ENCODE measurements around the gene CAPN1. TPM values are rescaled to one million over a fixed set of nuclear protein-coding genes. Genes with fewer than 3 reads are reported as not detected.

The CAPN1 gene
- total and polyA plus RNA-seq, 2 donors (not counting 1 experiment from before 2014, with no cell fraction given): 192 to 202 TPM

GRCh38 chr11:65251476-65251875, 69.7 kb downstream of the CAPN1 start:
- Histone ChIP-seq H3K4me3 (ENCODE audit: control extremely low read depth in 1 of 5, extremely low read depth in 1 of 5, insufficient read depth in 1 of 5, low read depth in 2 of 5, low read length in 4 of 5) (no peak overlapping the region), H3K27ac (ENCODE audit: low read length in 2 of 2) (no peak overlapping the region), H3K4me1 (ENCODE audit: control insufficient read depth in 2 of 2, insufficient read depth in 2 of 2, low read length in 2 of 2) (no peaks in the 10 kb centered on the region), H3K36me3 (replicated peaks in 1 of 2; ENCODE audit: control extremely low read depth in 1 of 2, control insufficient read depth in 1 of 2, extremely low read depth in 1 of 2, insufficient read depth in 2 of 2, low read length in 1 of 2) (no peaks in the 10 kb centered on the region), H3K9me3 (ENCODE audit: control extremely low read depth in 1 of 3, control insufficient read depth in 2 of 3, insufficient read depth in 1 of 3, low read length in 2 of 3) (no peaks in the 10 kb centered on the region), H3K4me2 (replicated peaks; ENCODE audit: low read depth, low read length, poor library complexity, severe bottlenecking) (no peak overlapping the region), H2AFZ (ENCODE audit: insufficient read depth, low read depth, low read length, poor library complexity, severe bottlenecking) (no peak overlapping the region), H3K79me2 (ENCODE audit: control insufficient read depth, insufficient read depth, low read length) (no peaks in the 10 kb centered on the region), H4K20me1 (ENCODE audit: control insufficient read depth, insufficient read depth, low read length, poor library complexity, severe bottlenecking) (no peaks in the 10 kb centered on the region), H3K27me3 (replicated peaks in 1 of 4; ENCODE audit: control extremely low read depth in 1 of 4, control insufficient read depth in 3 of 4, insufficient read depth in 4 of 4, low read length in 3 of 4) (no peaks in the 10 kb centered on the region), H3K9ac (ENCODE audit: low read length) (no peak overlapping the region)
- DNase-seq (no peak), ATAC-seq (ENCODE audit: low read depth) (no peak)
- WGBS (ENCODE audit: insufficient coverage): 94% methylated on average over 6 of the region's 9 CpGs
- Mint-ChIP-seq H3K9me3 (ENCODE audit: insufficient read depth) (no peaks in the 10 kb centered on the region), H3K27me3 (no peaks in the 10 kb centered on the region), H3K4me3 (no peak overlapping the region), H3K27ac (no peak overlapping the region), H3K4me1 (no peaks in the 10 kb centered on the region)
- ChIA-PET CTCF (interaction anchor here (0.6 to 6.9 kb wide), 6 partner anchors 13 to 152 kb away, joined by 3 to 34 read pairs (median 6); no protein-coding TSS in a partner anchor), POLR2A (no interaction called here)
- TF ChIP-seq, protein P1, sequence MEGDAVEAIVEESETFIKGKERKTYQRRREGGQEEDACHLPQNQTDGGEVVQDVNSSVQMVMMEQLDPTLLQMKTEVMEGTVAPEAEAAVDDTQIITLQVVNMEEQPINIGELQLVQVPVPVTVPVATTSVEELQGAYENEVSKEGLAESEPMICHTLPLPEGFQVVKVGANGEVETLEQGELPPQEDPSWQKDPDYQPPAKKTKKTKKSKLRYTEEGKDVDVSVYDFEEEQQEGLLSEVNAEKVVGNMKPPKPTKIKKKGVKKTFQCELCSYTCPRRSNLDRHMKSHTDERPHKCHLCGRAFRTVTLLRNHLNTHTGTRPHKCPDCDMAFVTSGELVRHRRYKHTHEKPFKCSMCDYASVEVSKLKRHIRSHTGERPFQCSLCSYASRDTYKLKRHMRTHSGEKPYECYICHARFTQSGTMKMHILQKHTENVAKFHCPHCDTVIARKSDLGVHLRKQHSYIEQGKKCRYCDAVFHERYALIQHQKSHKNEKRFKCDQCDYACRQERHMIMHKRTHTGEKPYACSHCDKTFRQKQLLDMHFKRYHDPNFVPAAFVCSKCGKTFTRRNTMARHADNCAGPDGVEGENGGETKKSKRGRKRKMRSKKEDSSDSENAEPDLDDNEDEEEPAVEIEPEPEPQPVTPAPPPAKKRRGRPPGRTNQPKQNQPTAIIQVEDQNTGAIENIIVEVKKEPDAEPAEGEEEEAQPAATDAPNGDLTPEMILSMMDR (IDR thresholded peaks at IDR 0.05): no peak
- TF ChIP-seq EZH2 (IDR thresholded peaks at IDR 0.05; ENCODE audit: borderline replicate concordance, insufficient read depth, low read depth, low read length, poor library complexity, severe bottlenecking): no peak
- intact Hi-C loops (cut with micrococcal nuclease): no loop called here

- CTCF ChIA-PET: interaction anchor here (1.3 to 6.9 kb wide), 3 partner anchors 10 to 144 kb away, joined by 3 to 34 read pairs (median 5); partner anchors contain the start of gene CDC42EP2
- Histone ChIP-seq H3K4me2 (replicated peaks; ENCODE audit: low read depth, low read length, poor library complexity, severe bottlenecking) (no peak overlapping the region), H3K36me3 (replicated peaks in 1 of 2; ENCODE audit: control extremely low read depth in 1 of 2, control insufficient read depth in 1 of 2, extremely low read depth in 1 of 2, insufficient read depth in 2 of 2, low read length in 1 of 2) (no peaks in the 10 kb centered on the region), H2AFZ (ENCODE audit: insufficient read depth, low read depth, low read length, poor library complexity, severe bottlenecking) (no peak overlapping the region), H3K79me2 (ENCODE audit: control insufficient read depth, insufficient read depth, low read length) (no peaks in the 10 kb centered on the region), H3K9me3 (ENCODE audit: control extremely low read depth in 1 of 3, control insufficient read depth in 2 of 3, insufficient read depth in 1 of 3, low read length in 2 of 3) (no peaks in the 10 kb centered on the region), H4K20me1 (ENCODE audit: control insufficient read depth, insufficient read depth, low read length, poor library complexity, severe bottlenecking) (no peaks in the 10 kb centered on the region), H3K27ac (ENCODE audit: low read length in 2 of 2) (no peak overlapping the region), H3K4me1 (ENCODE audit: control insufficient read depth in 2 of 2, insufficient read depth in 2 of 2, low read length in 2 of 2) (no peaks in the 10 kb centered on the region), H3K27me3 (replicated peaks in 1 of 4; ENCODE audit: control extremely low read depth in 1 of 4, control insufficient read depth in 3 of 4, insufficient read depth in 4 of 4, low read length in 3 of 4) (no peaks in the 10 kb centered on the region), H3K4me3 (ENCODE audit: control extremely low read depth in 1 of 5, extremely low read depth in 1 of 5, insufficient read depth in 1 of 5, low read depth in 2 of 5, low read length in 4 of 5) (no peak overlapping the region), H3K9ac (ENCODE audit: low read length) (no peak overlapping the region)
- no peaks in the 10 kb centered on the region for H3K27me3 Mint-ChIP-seq
- H3K27ac Mint-ChIP-seq: no peak overlapping the region
- no peaks in the 10 kb centered on the region for H3K9me3 Mint-ChIP-seq (ENCODE audit: insufficient read depth)
- 92% methylated on average over 6 of the region's 6 CpGs for WGBS (ENCODE audit: insufficient coverage)
- TF ChIP-seq, protein P1 (IDR thresholded peaks at IDR 0.05): no peak
- TF ChIP-seq EZH2 (IDR thresholded peaks at IDR 0.05; ENCODE audit: borderline replicate concordance, insufficient read depth, low read depth, low read length, poor library complexity, severe bottlenecking): no peak
- no peak overlapping the region for H3K4me3 Mint-ChIP-seq
- H3K4me1 Mint-ChIP-seq: no peaks in the 10 kb centered on the region
- ATAC-seq (ENCODE audit: low read depth) (no peak), DNase-seq (no peak)
- POLR2A ChIA-PET: no interaction called here
- intact Hi-C loops (cut with micrococcal nuclease): no loop called here
Observed at GRCh38 chr11:65254724-65255123, 73.0 kb downstream of the CAPN1 start.
